ENCODE results near the gene ATP8B3. TPM values are rescaled to one million over a fixed set of nuclear protein-coding genes. Genes with fewer than 3 reads are reported as not detected.

The ATP8B3 gene
- total and polyA plus RNA-seq, 9 of the 15 experiments (the other 6 are each of a cell fraction or from before 2014, with no cell fraction given) = 1.2 to 12.3 (median 3.8) TPM

GRCh38 chr19:1841209-1841924 lies 29.3 kb upstream of the ATP8B3 start:
- in situ Hi-C loops (cut with MboI) = no loop called here
- intact Hi-C loops (cut with micrococcal nuclease) = no loop called here
- BruUV-seq (replicated peaks) = no TSS peak
- Histone ChIP-seq H2AFZ (ENCODE audit: low read depth, low read length) (no peak overlapping the region), H3K4me2 (ENCODE audit: insufficient read depth, low read length) (peak overlapping the region; percentile 75), H3K9ac (ENCODE audit: insufficient read depth in 1 of 2, low read depth in 2 of 2, low read length in 2 of 2) (peak overlapping the region; percentile 37 to 90; a peak in 3 of 4 replicates), H3K36me3 (ENCODE audit: control insufficient read depth, insufficient read depth, low read length) (peaks cover 54% of the 10 kb centered on the region), H3K27me3 (ENCODE audit: control insufficient read depth in 2 of 2, insufficient read depth in 2 of 2, low read length in 2 of 2) (no peaks in the 10 kb centered on the region), H3K4me3 (peak overlapping the region; percentile 20), H3K27ac (ENCODE audit: extremely low read depth, low read depth, low read length) (peak overlapping the region; percentile 62; the same call in 2 of the 3 replicates), H3K79me2 (ENCODE audit: control insufficient read depth, insufficient read depth, low read length) (peaks cover 100% of the 10 kb centered on the region), H3K4me1 (replicated peaks in 1 of 2; ENCODE audit: control insufficient read depth in 2 of 2, insufficient read depth in 2 of 2, low read length in 2 of 2) (peaks cover 41 to 99% of the 10 kb centered on the region in 2 experiments), H3K9me3 (replicated peaks; ENCODE audit: control insufficient read depth, insufficient read depth, low read depth, low read length) (no peaks in the 10 kb centered on the region), H3K9me1 (ENCODE audit: control insufficient read depth, insufficient read depth, low read length) (peaks cover 3% of the 10 kb centered on the region), H4K20me1 (replicated peaks; ENCODE audit: control insufficient read depth, insufficient read depth, low read length) (peaks cover 56% of the 10 kb centered on the region)
- ChIA-PET CTCF (ENCODE audit: low intra/inter-chr PET ratio) (no interaction called here), POLR2A (interaction anchor here (0.5 to 6.6 kb wide), 7 partner anchors 8 to 239 kb away, joined by 3 to 46 read pairs (median 4); no protein-coding TSS in a partner anchor)
- peak in 1 of 4 experiments; percentile 47 for DNase-seq (ENCODE audit: extremely low read depth in 1 of 4, low spot score in 3 of 4)
- WGBS (ENCODE audit: insufficient coverage, low coverage, missing lambda C conversion rate) = 27% methylated on average over 35 of the region's 35 CpGs
- ATAC-seq = peak; percentile 2
- FAIRE-seq = peak; percentile 49
- TF ChIP-seq ZFP91 (CRISPR knock-in tag; IDR thresholded peaks at IDR 0.05) = peak; percentile 16; the same call in 1 of the 2 replicates
- TF ChIP-seq RBBP5 (IDR thresholded peaks at IDR 0.05; ENCODE audit: borderline replicate concordance, insufficient read depth, low read length, poor library complexity, severe bottlenecking) = peak; percentile 57
- no peak for TF ChIP-seq SMAD3 (CRISPR knock-in tag; conservative IDR thresholded peaks at IDR 0.05)
- TF ChIP-seq NRF1 (conservative IDR thresholded peaks at IDR 0.05 in 1 of 2, IDR thresholded peaks at IDR 0.05 in 1 of 2) = no peak
- no peak for TF ChIP-seq CBX2 (IDR thresholded peaks at IDR 0.05; ENCODE audit: insufficient read depth, low read length, poor library complexity, severe bottlenecking)
- no peak for TF ChIP-seq MYC (IDR thresholded peaks at IDR 0.05; ENCODE audit: low read depth, low read length)
- TF ChIP-seq MYC (CRISPR knock-in tag; IDR thresholded peaks at IDR 0.05; ENCODE audit: borderline replicate concordance, low read depth) = no peak
- peak; percentile 96 for TF ChIP-seq HNRNPLL (IDR thresholded peaks at IDR 0.05; ENCODE audit: low read depth, low read length, poor library complexity, severe bottlenecking)
- TF ChIP-seq SP1 (CRISPR knock-in tag; IDR thresholded peaks at IDR 0.05) = peak; percentile 58; the same call in 1 of the 2 replicates
- TF ChIP-seq ZBTB8A (IDR thresholded peaks at IDR 0.05; ENCODE audit: partially characterized antibody) = no peak
- peak; percentile 61 for TF ChIP-seq ZFX (CRISPR knock-in tag; IDR thresholded peaks at IDR 0.05)
- 0 out of 2 replicates have a peak, but pooled peaks have one; percentile 73 for TF ChIP-seq MBD1 (CRISPR knock-in tag; IDR thresholded peaks at IDR 0.05)
- TF ChIP-seq ZNF263 (CRISPR knock-in tag; IDR thresholded peaks at IDR 0.05; ENCODE audit: borderline replicate concordance) = peak; percentile 93
- TF ChIP-seq POLR2G (IDR thresholded peaks at IDR 0.05; ENCODE audit: low read depth, low read length) = peak; percentile 33
- no peak for TF ChIP-seq EZH2 (IDR thresholded peaks at IDR 0.05; ENCODE audit: borderline replicate concordance, low read depth, low read length)
- TF ChIP-seq ZBTB7A (IDR thresholded peaks at IDR 0.05; ENCODE audit: borderline replicate concordance, control insufficient read depth, low read depth, low read length) = 0 out of 2 replicates have a peak, but pooled peaks have one; percentile 6
- no peak for TF ChIP-seq PHB2 (IDR thresholded peaks at IDR 0.05; ENCODE audit: low read depth)
